Measurements from ENCODE around the gene RUBCNL. TPM values are rescaled to one million over a fixed set of nuclear protein-coding genes. Genes with fewer than 3 reads are reported as not detected.

Gene RUBCNL
- total RNA-seq, 1 donor from 2014 or later, result 0.78 TPM

Other genes with a start within 250 kb of the RUBCNL start
- gene LCP1, start 205.1 kb downstream of the RUBCNL start, total RNA-seq, result 0.08 TPM in 1 of 2 replicates, not detected in the other
- gene LRRC63, start 175.3 kb downstream of the RUBCNL start, total RNA-seq, result not detected in 2 replicates
- 13.9 and 14.6 TPM in 2 replicates for gene LRCH1, start 165.9 kb upstream of the RUBCNL start, total RNA-seq

Data from osteocyte (in vitro differentiated cells).